ENCODE measurements around the gene NUDT16L1. TPM values are rescaled to one million over a fixed set of nuclear protein-coding genes. Genes with fewer than 3 reads are reported as not detected.

The NUDT16L1 gene
- total RNA-seq, 2 donors from 2014 or later = 50.7 to 80.1 TPM

- no peak for DNase-seq
- TF ChIP-seq CTCF (IDR thresholded peaks at IDR 0.05) = no peak
- H3K9ac ChIP-seq (ENCODE audit: low read depth in 2 of 2, low read length in 2 of 2) = no peak overlapping the region
- H3K4me1 ChIP-seq = no peaks in the 10 kb centered on the region
- H3K27ac ChIP-seq = no peak overlapping the region
- H3K4me3 ChIP-seq = no peak overlapping the region
- H3K9me3 ChIP-seq = no peaks in the 10 kb centered on the region
- no peaks in the 10 kb centered on the region for H3K36me3 ChIP-seq
- intact Hi-C loops (cut with DNase I) = no loop called here
- H3K27me3 ChIP-seq = no peaks in the 10 kb centered on the region
Observed at GRCh38 chr16:4744555-4745273, 51.4 kb downstream of the NUDT16L1 start.

- H3K27me3 ChIP-seq = no peaks in the 10 kb centered on the region
- H3K9me3 ChIP-seq = no peaks in the 10 kb centered on the region
- H3K9ac ChIP-seq (ENCODE audit: low read depth in 2 of 2, low read length in 2 of 2) = no peak overlapping the region
- no peak for TF ChIP-seq CTCF (IDR thresholded peaks at IDR 0.05)
- H3K36me3 ChIP-seq = no peaks in the 10 kb centered on the region
- intact Hi-C loops (cut with DNase I) = no loop called here
- no peak for DNase-seq
- no peaks in the 10 kb centered on the region for H3K4me1 ChIP-seq
- H3K27ac ChIP-seq = no peak overlapping the region
- no peak overlapping the region for H3K4me3 ChIP-seq
Observed at GRCh38 chr16:4745274-4745569, 51.9 kb downstream of the NUDT16L1 start.

Small RNA genes lying within 50 kb of the gene (microRNA-seq; reads per million reads assigned to microRNA genes)
- gene MIR6769A = not detected

Other genes starting within 250 kb of the NUDT16L1 start
- gene NMRAL1, start 218.9 kb upstream of the NUDT16L1 start, total RNA-seq = 10 to 100 TPM; 25.8 to 40.2 TPM
- 10 to 100 TPM; 46.8 to 55.7 TPM for gene HMOX2, start 217.2 kb upstream of the NUDT16L1 start, total RNA-seq
- 10 to 100 TPM; 13.1 to 18.4 TPM for gene CDIP1, start 154.8 kb upstream of the NUDT16L1 start, total RNA-seq
- under 1 TPM in 1 of 2 donors, not detected in 1; 0.08 TPM for gene C16orf96, start 137.2 kb upstream of the NUDT16L1 start, total RNA-seq
- gene UBALD1, start 78.7 kb upstream of the NUDT16L1 start, total RNA-seq = 10 to 100 TPM; 19.4 to 20.2 TPM
- gene MGRN1, start 68.7 kb upstream of the NUDT16L1 start, total RNA-seq = 10 to 100 TPM; 75.2 to 79.3 TPM
- 10 to 100 TPM; 10.1 to 23.2 TPM for gene ANKS3, start 40.7 kb downstream of the NUDT16L1 start, total RNA-seq
- under 1 TPM; 0.61 to 0.69 TPM for gene DNAAF8, start 41.0 kb downstream of the NUDT16L1 start, total RNA-seq
- gene ZNF500, start 73.6 kb downstream of the NUDT16L1 start, total RNA-seq = 10 to 100 TPM; 12.3 to 16.1 TPM
- not detected for gene SEPTIN12, start 94.8 kb downstream of the NUDT16L1 start, total RNA-seq
- 100 to 1,000 TPM; 361 to 457 TPM for gene SMIM22, start 101.8 kb downstream of the NUDT16L1 start, total RNA-seq
- gene ROGDI, start 109.1 kb downstream of the NUDT16L1 start, total RNA-seq = 10 to 100 TPM; 18.1 to 23.9 TPM
- 100 to 1,000 TPM; 112 to 134 TPM for gene GLYR1, start 153.7 kb downstream of the NUDT16L1 start, total RNA-seq
- gene UBN1, start 153.9 kb downstream of the NUDT16L1 start, total RNA-seq = 10 to 100 TPM; 34.7 to 41.7 TPM
- 10 to 100 TPM; 11.5 to 14.1 TPM for gene PPL, start 243.6 kb downstream of the NUDT16L1 start, total RNA-seq